Astrocyte (in vitro differentiated cells and primary cell): ENCODE measurements around the gene SEPTIN1. TPM values are rescaled to one million over a fixed set of nuclear protein-coding genes. Genes with fewer than 3 reads are reported as not detected.
"Not testable (repeated sequence)": the region's sequence is repeated elsewhere in the genome, so short reads cannot be mapped to it uniquely, and the experiment has no call there.

Experiments used
- DNase-seq: peaks from one replicate; pipeline ENCODE4 v3.0.0-alpha.2; 2010; ENCODE audit warnings: low read depth
- FAIRE-seq: peaks from 2 replicates; lab custom pipeline; 2011; peaks lifted over from hg19 to GRCh38; lab: Jason Lieb, UNC
- H2AFZ ChIP-seq: 2 replicates; pipeline ENCODE4 v1.6.0; 2012; ENCODE audit warnings: low read depth, low read length, inconsistent platforms
- H3K27ac ChIP-seq: 2 replicates; pipeline ENCODE4 v1.5.1; 2011; ENCODE audit warnings: low read depth, low read length, inconsistent platforms
- H3K27me3 ChIP-seq: 2 replicates; pipeline ENCODE4 v1.6.0; 2011; ENCODE audit warnings: low read length, inconsistent platforms; ENCODE audit not compliant: insufficient read depth
- H3K36me3 ChIP-seq: 2 replicates; pipeline ENCODE4 v1.5.1; 2011; ENCODE audit warnings: low read length, inconsistent platforms; ENCODE audit not compliant: insufficient read depth
- H3K4me1 ChIP-seq: 2 replicates; pipeline ENCODE4 v1.5.1; 2011; ENCODE audit warnings: low read length, inconsistent platforms; ENCODE audit not compliant: insufficient read depth
- H3K4me2 ChIP-seq: 2 replicates; pipeline ENCODE4 v1.6.0; 2012; ENCODE audit warnings: low read length, inconsistent platforms
- H3K4me3 ChIP-seq: 2 replicates; pipeline ENCODE4 v1.5.1; 2011; ENCODE audit warnings: low read depth, mild to moderate bottlenecking, low read length, inconsistent platforms; ENCODE audit not compliant: insufficient read depth
- H3K79me2 ChIP-seq: 2 replicates; pipeline ENCODE4 v1.6.0; 2012; ENCODE audit warnings: mild to moderate bottlenecking, low read length, inconsistent platforms; ENCODE audit not compliant: insufficient read depth
- H3K9ac ChIP-seq: 2 replicates; pipeline ENCODE4 v1.6.0; 2012; ENCODE audit warnings: mild to moderate bottlenecking, low read length, inconsistent platforms
- H3K9me3 ChIP-seq: 2 replicates; pipeline ENCODE4 v1.5.1; 2012; ENCODE audit warnings: low read depth, mild to moderate bottlenecking, low read length, inconsistent platforms; ENCODE audit not compliant: insufficient read depth
- H4K20me1 ChIP-seq: 2 replicates; pipeline ENCODE4 v1.6.0; 2012; ENCODE audit warnings: low read length, inconsistent platforms; ENCODE audit not compliant: insufficient read depth
- H3K27ac Mint-ChIP-seq: one replicate; pipeline ENCODE4 v1.8.0; 2021; ENCODE audit warnings: mild to moderate bottlenecking, mixed read lengths; ENCODE audit not compliant: unreplicated experiment
- H3K27me3 Mint-ChIP-seq: one replicate; pipeline ENCODE4 v1.8.0; 2021; ENCODE audit warnings: low read depth, mixed read lengths; ENCODE audit not compliant: unreplicated experiment
- H3K36me3 Mint-ChIP-seq: one replicate; pipeline ENCODE4 v1.8.0; 2021; ENCODE audit warnings: low read depth, mixed read lengths; ENCODE audit not compliant: unreplicated experiment
- H3K4me1 Mint-ChIP-seq: one replicate; pipeline ENCODE4 v1.8.0; 2021; ENCODE audit warnings: low read depth, mixed read lengths; ENCODE audit not compliant: unreplicated experiment
- H3K4me3 Mint-ChIP-seq: one replicate; pipeline ENCODE4 v1.8.0; 2021; ENCODE audit warnings: mild to moderate bottlenecking, moderate library complexity, mixed read lengths; ENCODE audit not compliant: unreplicated experiment
- H3K9me3 Mint-ChIP-seq: one replicate; pipeline ENCODE4 v1.8.0; 2021; ENCODE audit warnings: mild to moderate bottlenecking, mixed read lengths; ENCODE audit not compliant: unreplicated experiment
- CTCF ChIP-seq: IDR thresholded peaks from 2 replicates; pipeline ENCODE4 v1.5.1; 2011; ENCODE audit warnings: low read depth, mild to moderate bottlenecking, inconsistent platforms, low read length, moderate library complexity; ENCODE audit not compliant: insufficient read depth
- EZH2 ChIP-seq: IDR thresholded peaks from 2 replicates; pipeline ENCODE4 v1.6.1; 2012; ENCODE audit warnings: mild to moderate bottlenecking, low read length, inconsistent platforms; ENCODE audit not compliant: insufficient read depth
- total RNA-seq: library from RNA; stranded (reverse); gene quantifications from 2 replicates; pipeline ENCODE4 v1.2.1, GENCODE V29; 2021

SEPTIN1 gene
- total RNA-seq, 1 donor from 2014 or later, result 0.48 TPM

GRCh38 chr16:30397056-30397455 lies 14.7 kb upstream of the SEPTIN1 start:
- TF ChIP-seq CTCF (no peak), EZH2 (no peak)
- Mint-ChIP-seq H3K27me3 (no peaks in the 10 kb centered on the region), H3K4me3 (peak overlapping the region; percentile 90), H3K9me3 (peaks cover 3% of the 10 kb centered on the region), H3K36me3 (peaks cover 13% of the 10 kb centered on the region), H3K27ac (no peak overlapping the region), H3K4me1 (peaks cover 20% of the 10 kb centered on the region)
- Histone ChIP-seq H3K79me2 (peaks cover 42% of the 10 kb centered on the region), H3K4me3 (no peak overlapping the region), H3K4me2 (no peak overlapping the region), H4K20me1 (no peaks in the 10 kb centered on the region), H3K27me3 (no peaks in the 10 kb centered on the region), H2AFZ (no peak overlapping the region), H3K9ac (no peak overlapping the region), H3K4me1 (peaks cover 28% of the 10 kb centered on the region), H3K9me3 (no peaks in the 10 kb centered on the region), H3K27ac (no peak overlapping the region), H3K36me3 (peaks cover 5% of the 10 kb centered on the region)
- FAIRE-seq, result no peak
- no peak for DNase-seq

- H3K9me3 ChIP-seq, H4K20me1 ChIP-seq, H3K27me3 ChIP-seq, H3K27ac Mint-ChIP-seq, H3K27ac ChIP-seq, H2AFZ ChIP-seq, H3K36me3 ChIP-seq, H3K9ac ChIP-seq, DNase-seq, H3K9me3 Mint-ChIP-seq, H3K27me3 Mint-ChIP-seq, FAIRE-seq: not testable (repeated sequence)
- Histone ChIP-seq H3K4me2 (peak overlapping the region; percentile 86), H3K4me1 (peaks cover 28% of the 10 kb centered on the region), H3K4me3 (peak overlapping the region; percentile 60), H3K79me2 (peaks cover 42% of the 10 kb centered on the region)
- Mint-ChIP-seq H3K4me1 (peaks cover 19% of the 10 kb centered on the region), H3K36me3 (peaks cover 13% of the 10 kb centered on the region), H3K4me3 (peak overlapping the region; percentile 90)
These were observed 14.3 kb upstream of the SEPTIN1 start for GRCh38 chr16:30396627-30397026.

- H3K9me3 ChIP-seq, result no peaks in the 10 kb centered on the region
- H2AFZ ChIP-seq, result peak overlapping the region; percentile 72
- H3K4me3 ChIP-seq, result peak overlapping the region; percentile 60
- H3K4me3 Mint-ChIP-seq, result peak overlapping the region; percentile 90
- H3K36me3 Mint-ChIP-seq, result peaks cover 13% of the 10 kb centered on the region
- H3K27me3 ChIP-seq, result no peaks in the 10 kb centered on the region
- H3K4me2 ChIP-seq, result peak overlapping the region; percentile 86
- H3K27ac Mint-ChIP-seq, result peak overlapping the region; percentile 77
- FAIRE-seq (no peak), DNase-seq (no peak)
- peaks cover 42% of the 10 kb centered on the region for H3K79me2 ChIP-seq
- no peaks in the 10 kb centered on the region for H4K20me1 ChIP-seq
- H3K36me3 ChIP-seq, result peaks cover 5% of the 10 kb centered on the region
- TF ChIP-seq CTCF (no peak), EZH2 (no peak)
- H3K4me1 Mint-ChIP-seq, result peaks cover 16% of the 10 kb centered on the region
- H3K4me1 ChIP-seq, result peaks cover 28% of the 10 kb centered on the region
- H3K9ac ChIP-seq, result peak overlapping the region; percentile 79
- H3K27me3 Mint-ChIP-seq, result no peaks in the 10 kb centered on the region
- peaks cover 3% of the 10 kb centered on the region for H3K9me3 Mint-ChIP-seq
- H3K27ac ChIP-seq, result peak overlapping the region; percentile 37
These were observed 13.7 kb upstream of the SEPTIN1 start for GRCh38 chr16:30395992-30396585.
